Thyroid gland (tissue), 4 donors: ENCODE results near the gene TUBA1B.

Experiments
- POLR2A ChIP-seq, 2 donors: fragments of 450-650 bp; IDR thresholded peaks; one replicate each; pipeline ENCODE4 v1.6.1; 2017; ENCODE audit warnings: antibody characterized with exemption in 2 of 2, mild to moderate bottlenecking in 2 of 2, moderate library complexity in 1 of 2
- TF ChIP-seq, protein P1 (sequence below), 6 experiments: fragments of 200-600 bp in 3 of 6; fragments of 450-650 bp in 3 of 6; sonication (generic) in 3 of 6; IDR thresholded peaks; one replicate each; pipeline ENCODE4 v1.5.1; 2016 to 2019; ENCODE audit warnings: antibody characterized with exemption in 6 of 6, mild to moderate bottlenecking in 2 of 6, inconsistent platforms in 1 of 6, moderate library complexity in 1 of 6

DNA sequence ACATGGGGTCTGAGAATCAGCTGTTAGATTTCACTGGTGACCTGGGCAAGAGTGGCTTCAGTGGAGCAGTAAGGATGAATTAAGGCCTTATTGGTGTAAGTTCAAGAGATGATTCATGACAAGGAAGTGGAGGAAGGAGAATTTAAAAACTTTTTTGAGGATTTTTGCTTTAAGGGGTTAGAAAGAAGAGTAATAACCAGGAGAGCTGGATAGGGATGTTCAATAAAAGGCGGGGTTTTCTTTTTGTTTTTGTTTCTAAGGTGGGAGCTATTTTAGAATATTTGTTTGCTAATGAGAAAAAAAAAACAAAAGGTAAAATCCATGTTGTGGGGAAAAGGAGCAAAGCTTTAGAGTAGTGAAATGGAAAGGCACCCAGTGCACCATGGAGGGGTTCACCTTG, 15.2 kb upstream of the TUBA1B start:
- TF ChIP-seq POLR2A (IDR thresholded peaks at IDR 0.05) = no peak
- TF ChIP-seq, protein P1, sequence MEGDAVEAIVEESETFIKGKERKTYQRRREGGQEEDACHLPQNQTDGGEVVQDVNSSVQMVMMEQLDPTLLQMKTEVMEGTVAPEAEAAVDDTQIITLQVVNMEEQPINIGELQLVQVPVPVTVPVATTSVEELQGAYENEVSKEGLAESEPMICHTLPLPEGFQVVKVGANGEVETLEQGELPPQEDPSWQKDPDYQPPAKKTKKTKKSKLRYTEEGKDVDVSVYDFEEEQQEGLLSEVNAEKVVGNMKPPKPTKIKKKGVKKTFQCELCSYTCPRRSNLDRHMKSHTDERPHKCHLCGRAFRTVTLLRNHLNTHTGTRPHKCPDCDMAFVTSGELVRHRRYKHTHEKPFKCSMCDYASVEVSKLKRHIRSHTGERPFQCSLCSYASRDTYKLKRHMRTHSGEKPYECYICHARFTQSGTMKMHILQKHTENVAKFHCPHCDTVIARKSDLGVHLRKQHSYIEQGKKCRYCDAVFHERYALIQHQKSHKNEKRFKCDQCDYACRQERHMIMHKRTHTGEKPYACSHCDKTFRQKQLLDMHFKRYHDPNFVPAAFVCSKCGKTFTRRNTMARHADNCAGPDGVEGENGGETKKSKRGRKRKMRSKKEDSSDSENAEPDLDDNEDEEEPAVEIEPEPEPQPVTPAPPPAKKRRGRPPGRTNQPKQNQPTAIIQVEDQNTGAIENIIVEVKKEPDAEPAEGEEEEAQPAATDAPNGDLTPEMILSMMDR (IDR thresholded peaks at IDR 0.05) = no peak
